T-cell (primary cell): Measurements from ENCODE around the gene EML6. TPM values are rescaled to one million over a fixed set of nuclear protein-coding genes. Genes with fewer than 3 reads are reported as not detected.

ENCODE experiments used
- ATAC-seq, 4 experiments: fragments of 200-7000 bp in 3 of 4; fragments of 150-1000 bp in 1 of 4; cut with Tn5 transposase; replicated peaks in 1 of 4; 1 replicate in 3 of 4; 2 replicates in 1 of 4; pipeline ENCODE4 v1.10.0; 2021; ENCODE audit warnings: moderate library complexity in 3 of 4, mild to moderate bottlenecking in 2 of 4, moderate number of reproducible peaks in 1 of 4
- CTCF ChIA-PET, 2 donors: fragments of 300-600 bp; sonication (Branson Sonifier 250); formaldehyde crosslinking; loops; one replicate each; lab custom pipeline; 2022; ENCODE audit warnings: antibody characterized with exemption in 2 of 2; lab: Charles Lee
- POLR2A ChIA-PET, 2 donors: fragments of 300-600 bp; sonication (Branson Sonifier 250); formaldehyde crosslinking; loops; one replicate each; lab custom pipeline; 2022; ENCODE audit warnings: antibody characterized with exemption in 2 of 2; lab: Charles Lee
- DNase-seq, 35 experiments: peaks; one replicate each; pipeline versions ENCODE4 v3.0.0 to v3.0.0-alpha.2; 2013 to 2023
- H3K27ac ChIP-seq: one replicate; pipeline ENCODE4 v1.5.1; 2013; ENCODE audit warnings: low read length
- H3K27me3 ChIP-seq, 2 experiments: replicated peaks in 1 of 2; 1 replicate in 1 of 2; 2 replicates in 1 of 2; pipeline versions ENCODE4 v1.6.1 to v1.7.0; 2013; ENCODE audit warnings: low read length in 1 of 2, mixed read lengths in 1 of 2; ENCODE audit not compliant: control insufficient read depth in 2 of 2, insufficient read depth in 2 of 2; ENCODE audit errors: extremely low read depth in 1 of 2
- H3K36me3 ChIP-seq, 2 donors: 1 replicate in 1 of 2; 2 replicates in 1 of 2; pipeline versions ENCODE4 v1.6.1 to v1.7.0; 2013; ENCODE audit warnings: low read length in 1 of 2; ENCODE audit not compliant: control insufficient read depth in 2 of 2, insufficient read depth in 1 of 2; ENCODE audit errors: extremely low read depth in 1 of 2
- H3K4me1 ChIP-seq, 2 experiments: 1 replicate in 1 of 2; 2 replicates in 1 of 2; pipeline versions ENCODE4 v1.6.1 to v1.7.0; 2013; ENCODE audit warnings: low read length in 2 of 2, mixed read lengths in 1 of 2; ENCODE audit not compliant: insufficient read depth in 2 of 2, control insufficient read depth in 1 of 2; ENCODE audit errors: extremely low read depth in 1 of 2
- H3K4me3 ChIP-seq, 2 donors: 1 replicate in 1 of 2; 2 replicates in 1 of 2; pipeline versions ENCODE4 v1.5.1 to v1.7.0; 2013; ENCODE audit warnings: mild to moderate bottlenecking in 2 of 2, low read length in 1 of 2, moderate library complexity in 1 of 2; ENCODE audit not compliant: control insufficient read depth in 1 of 2; ENCODE audit errors: extremely low read depth in 1 of 2
- H3K9me3 ChIP-seq: 2 replicates; pipeline ENCODE4 v1.7.0; 2013
- H3K27ac Mint-ChIP-seq, 2 donors: one replicate each; pipeline ENCODE4 v1.8.0; 2020 to 2021; ENCODE audit warnings: mild to moderate bottlenecking in 2 of 2, mixed read lengths in 2 of 2
- H3K27me3 Mint-ChIP-seq, 2 donors: one replicate each; pipeline ENCODE4 v1.8.0; 2021 to 2022; ENCODE audit warnings: mixed read lengths in 2 of 2
- H3K36me3 Mint-ChIP-seq: one replicate; pipeline ENCODE4 v1.8.0; 2021; ENCODE audit warnings: mixed read lengths
- H3K4me1 Mint-ChIP-seq, 3 donors: one replicate each; pipeline ENCODE4 v1.8.0; 2020 to 2022; ENCODE audit warnings: mixed read lengths in 3 of 3, mild to moderate bottlenecking in 1 of 3
- H3K4me3 Mint-ChIP-seq, 3 donors: one replicate each; pipeline ENCODE4 v1.8.0; 2020 to 2022; ENCODE audit warnings: mild to moderate bottlenecking in 3 of 3, mixed read lengths in 3 of 3, moderate library complexity in 3 of 3
- H3K9me3 Mint-ChIP-seq, 3 donors: one replicate each; pipeline ENCODE4 v1.8.0; 2020 to 2022; ENCODE audit warnings: mixed read lengths in 3 of 3
- WGBS: methylation state at CpG from one replicate; pipeline ENCODE4 v1.1.5; 2013; ENCODE audit warnings: missing lambda C conversion rate; ENCODE audit not compliant: insufficient coverage; 5-methylcytosine and 5-hydroxymethylcytosine counted together
- total RNA-seq, 35 experiments: library from RNA in 6 of 35; stranded (reverse) in 6 of 35; fragments of 120-200 nt in 1 of 35; gene quantifications; one replicate each; pipeline versions ENCODE4 v1.2.1 to v1.2.4 and lab custom pipeline; 2013 to 2026

EML6 gene
- total RNA-seq, 5 donors from 2014 or later (not counting 1 experiment from before 2014, with no cell fraction given): 1.3 to 2.6 (median 1.8) TPM

DNA sequence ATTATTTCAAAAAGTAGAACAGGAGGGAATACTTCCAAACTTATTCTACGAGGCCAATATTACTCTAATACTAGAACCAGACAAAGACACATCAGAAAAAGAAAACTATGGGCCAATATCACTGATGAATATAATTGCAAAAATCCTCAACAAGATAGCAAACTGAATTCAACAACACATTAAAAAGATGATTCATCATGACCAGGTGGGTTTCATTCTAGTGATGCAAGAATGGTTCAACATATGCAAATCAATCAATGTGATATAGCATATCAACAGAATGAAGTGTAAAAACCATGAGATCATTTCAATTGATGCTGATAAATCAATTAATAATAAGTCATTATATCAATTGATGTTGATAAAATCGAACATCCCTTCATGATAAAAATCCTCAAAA lies 22.4 kb upstream of the EML6 start:
- Mint-ChIP-seq H3K36me3 (no peaks in the 10 kb centered on the region), H3K9me3 (no peaks in the 10 kb centered on the region), H3K4me3 (no peak overlapping the region), H3K27me3 (no peaks in the 10 kb centered on the region), H3K4me1 (no peaks in the 10 kb centered on the region), H3K27ac (no peak overlapping the region)
- Histone ChIP-seq H3K4me1 (no peaks in the 10 kb centered on the region), H3K27me3 (peaks cover 0 to 3% of the 10 kb centered on the region in 2 experiments), H3K9me3 (no peaks in the 10 kb centered on the region), H3K27ac (no peak overlapping the region), H3K4me3 (no peak overlapping the region), H3K36me3 (no peaks in the 10 kb centered on the region)
- CTCF ChIA-PET: no interaction called here
- WGBS: 100% methylated on average over 1 of the region's 2 CpGs
- POLR2A ChIA-PET: no interaction called here
- ATAC-seq (no peak), DNase-seq (no peak)

DNA sequence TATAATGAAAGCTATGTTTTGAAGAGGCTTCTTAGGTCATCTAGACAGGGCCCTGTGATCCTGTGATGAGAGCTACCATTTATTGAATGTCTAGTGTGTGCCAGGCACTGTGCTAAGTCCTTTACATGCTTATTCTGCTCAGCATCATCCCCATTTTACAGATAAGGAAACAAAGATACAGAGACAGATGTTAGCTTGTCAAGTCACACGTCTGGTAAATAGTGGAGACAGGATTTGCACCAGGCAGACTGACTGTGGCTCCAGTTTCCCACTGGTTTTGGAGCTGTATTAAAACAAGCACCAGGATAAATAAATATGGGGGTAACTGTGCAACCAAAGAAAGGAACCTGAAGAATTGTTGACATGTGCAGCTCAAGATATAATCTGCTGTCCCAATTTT lies 19.2 kb upstream of the EML6 start:
- H3K27ac ChIP-seq: no peak overlapping the region
- no peaks in the 10 kb centered on the region for H3K9me3 Mint-ChIP-seq
- peaks cover 0 to 10% of the 10 kb centered on the region in 2 experiments for H3K4me1 ChIP-seq
- peaks cover 0 to 10% of the 10 kb centered on the region in 2 experiments for H3K27me3 ChIP-seq
- H3K4me1 Mint-ChIP-seq: peaks cover 0 to 5% (median under 1%) of the 10 kb centered on the region in 3 donors
- ChIA-PET CTCF (interaction anchor here (0.5 to 5.0 kb wide), 39 partner anchors 10 to 955 kb away, joined by 3 to 83 read pairs (median 4); partner anchors contain the start of genes ACYP2 (in 1 of the 2) and EML6 (in 1 of the 2)), POLR2A (interaction anchor here (0.5 to 0.6 kb wide), 3 partner anchors 182 to 934 kb away, joined by 3 read pairs; no protein-coding TSS in a partner anchor)
- no CpG with 5 or more reads among the region's 1 CpG for WGBS
- H3K27ac Mint-ChIP-seq: no peak overlapping the region
- H3K4me3 Mint-ChIP-seq: no peak overlapping the region
- ATAC-seq: no peak
- H3K4me3 ChIP-seq: no peak overlapping the region
- DNase-seq: no peak
- H3K27me3 Mint-ChIP-seq: peaks cover 10 to 11% of the 10 kb centered on the region in 2 donors
- H3K36me3 ChIP-seq: no peaks in the 10 kb centered on the region
- no peaks in the 10 kb centered on the region for H3K9me3 ChIP-seq
- no peaks in the 10 kb centered on the region for H3K36me3 Mint-ChIP-seq

DNA sequence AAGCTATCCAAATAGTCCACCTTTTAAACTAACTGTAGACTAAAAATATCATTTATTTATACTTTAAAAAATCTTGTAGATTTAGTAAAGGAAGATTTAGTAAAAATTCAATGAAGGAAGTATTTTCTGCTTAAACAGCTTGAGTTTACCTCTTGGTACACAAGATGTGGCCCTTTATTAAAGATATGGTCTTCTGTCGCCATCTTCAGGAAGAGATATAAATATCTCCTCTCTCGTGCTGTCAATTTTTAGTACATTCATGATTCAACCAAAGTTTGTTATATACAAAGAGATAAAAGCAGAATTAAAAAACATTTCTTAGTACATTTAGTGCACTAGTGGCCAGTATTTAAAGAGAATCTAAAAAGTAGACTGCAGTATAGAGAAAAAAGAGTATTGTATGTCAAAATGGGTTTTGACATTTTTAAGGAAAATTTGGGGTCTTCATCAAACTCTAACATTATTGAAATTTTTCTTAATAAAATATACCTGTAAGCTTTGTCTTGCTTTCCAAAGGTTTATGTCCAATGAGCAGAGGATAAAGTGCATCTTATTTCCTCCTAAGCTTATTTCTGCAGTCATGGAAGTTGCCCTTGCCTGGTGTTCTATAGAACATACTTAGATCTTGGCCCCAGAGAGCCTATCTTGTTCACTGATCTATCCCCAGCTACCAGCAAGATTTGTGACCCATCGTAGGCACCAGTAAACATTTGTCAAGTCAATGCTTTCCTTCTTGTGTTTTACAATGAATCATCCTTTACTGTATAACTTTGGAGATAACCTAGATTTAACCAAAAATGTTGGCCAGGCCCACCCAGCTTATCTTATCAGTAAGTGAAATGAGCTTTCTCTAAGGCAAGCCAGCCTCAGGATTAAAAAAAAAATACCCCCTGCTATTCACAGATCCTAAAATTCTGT lies 18.5 kb upstream of the EML6 start:
- peak in 1 of 35 experiments; percentile 77 for DNase-seq

DNA sequence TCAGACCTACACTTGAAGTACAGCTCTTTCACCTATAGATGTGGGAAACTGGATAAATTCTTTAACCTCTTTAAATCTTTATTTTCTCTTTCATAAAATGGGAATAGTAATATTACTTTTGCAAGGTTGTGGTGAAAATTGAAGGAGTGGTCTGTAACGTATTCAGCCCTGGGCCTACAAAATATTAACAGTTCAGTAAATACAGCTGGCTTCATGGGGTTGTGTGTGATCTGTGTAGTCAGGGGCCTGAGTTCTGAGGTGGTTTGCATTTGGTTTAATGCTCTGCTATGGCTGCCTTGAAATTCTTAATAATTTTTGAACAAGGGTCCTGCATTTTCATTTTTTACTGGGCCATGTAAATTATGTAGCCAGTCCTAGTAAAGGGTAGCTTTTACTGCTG lies 16.8 kb upstream of the EML6 start:
- H3K27me3 Mint-ChIP-seq: peaks cover 20% of the 10 kb centered on the region in 2 donors

More for the DNA sequence above, 18.5 kb upstream of the EML6 start:
- Histone ChIP-seq H3K27me3 (peaks cover 0 to 17% of the 10 kb centered on the region in 2 experiments), H3K4me1 (peaks cover 0 to 15% of the 10 kb centered on the region in 2 experiments), H3K4me3 (no peak overlapping the region), H3K36me3 (no peaks in the 10 kb centered on the region), H3K27ac (no peak overlapping the region), H3K9me3 (no peaks in the 10 kb centered on the region)
- H3K36me3 Mint-ChIP-seq: no peaks in the 10 kb centered on the region
- peaks cover 0 to 8% (median 2%) of the 10 kb centered on the region in 3 donors for H3K4me1 Mint-ChIP-seq
- peaks cover 13 to 15% of the 10 kb centered on the region in 2 donors for H3K27me3 Mint-ChIP-seq
- H3K9me3 Mint-ChIP-seq: no peaks in the 10 kb centered on the region
- peak; percentile 35 to 61 (median 59) for ATAC-seq
- CTCF ChIA-PET: interaction anchor here (0.5 to 5.0 kb wide), 49 partner anchors 9 to 1279 kb away, joined by 3 to 83 read pairs (median 4); partner anchors contain the start of genes ACYP2 (in 1 of the 2) and EML6 (in 1 of the 2)
- POLR2A ChIA-PET: interaction anchor here (0.5 to 0.8 kb wide), 5 partner anchors 181 to 934 kb away, joined by 3 to 8 read pairs (median 3); no protein-coding TSS in a partner anchor
- H3K4me3 Mint-ChIP-seq: no peak overlapping the region
- no CpG with 5 or more reads among the region's 3 CpGs for WGBS
- no peak overlapping the region for H3K27ac Mint-ChIP-seq

DNA sequence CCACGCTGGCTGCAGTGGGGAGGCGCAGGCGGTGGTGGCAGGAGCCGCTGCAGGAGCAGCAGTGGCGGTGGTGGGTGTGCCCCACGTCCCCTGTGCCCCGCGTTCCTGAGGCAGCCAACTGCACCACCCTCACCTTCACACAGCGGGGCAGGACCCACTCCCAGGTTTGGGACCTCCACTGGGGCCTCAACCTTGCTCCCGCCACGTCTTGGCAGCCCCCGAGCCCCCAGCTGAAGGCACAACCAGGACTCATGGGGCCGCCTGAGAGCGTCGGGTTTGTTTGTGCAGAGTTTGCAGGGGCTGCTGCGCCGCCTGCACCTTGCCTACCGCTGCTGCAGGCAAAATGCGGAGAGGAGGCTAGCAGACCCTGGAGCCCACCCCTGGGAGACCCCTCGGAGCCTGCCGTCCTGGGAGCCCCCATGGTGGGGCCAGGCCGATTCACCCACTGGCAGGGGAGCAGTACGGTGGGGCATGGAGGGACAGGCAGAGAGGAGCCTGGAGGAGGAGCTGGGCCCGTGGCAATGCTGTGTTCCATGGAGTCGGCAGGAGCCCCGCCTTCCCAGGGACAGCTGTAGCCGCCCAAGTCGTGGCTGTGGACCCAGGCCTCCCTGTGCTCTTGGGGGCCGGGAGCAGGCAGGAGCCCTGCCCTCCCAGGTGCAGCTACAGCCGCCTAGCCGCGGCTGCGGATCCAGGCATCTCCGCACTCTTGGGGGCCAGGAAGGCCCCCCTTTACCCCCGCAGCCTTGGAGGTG lies 14.7 kb upstream of the EML6 start:
- no peaks in the 10 kb centered on the region for H3K36me3 ChIP-seq
- H3K9me3 Mint-ChIP-seq: no peaks in the 10 kb centered on the region
- no peaks in the 10 kb centered on the region for H3K9me3 ChIP-seq
- peak; percentile 51 to 73 (median 62) for ATAC-seq
- H3K4me1 ChIP-seq: peaks cover 0 to 15% of the 10 kb centered on the region in 2 experiments
- H3K27ac Mint-ChIP-seq: no peak overlapping the region
- CTCF ChIA-PET: interaction anchor here in 1 of 2 donors (0.6 to 5.0 kb wide), 3 partner anchors 14 to 185 kb away, joined by 3 to 83 read pairs (median 3); partner anchors contain the start of gene EML6
- WGBS: 26% methylated on average over 32 of the region's 35 CpGs
- H3K4me3 Mint-ChIP-seq: peak overlapping the region; percentile 44 to 65 (median 49)
- H3K4me1 Mint-ChIP-seq: peaks cover 0 to 8% (median 2%) of the 10 kb centered on the region in 3 donors
- peaks cover 26% of the 10 kb centered on the region in 2 donors for H3K27me3 Mint-ChIP-seq
- H3K36me3 Mint-ChIP-seq: no peaks in the 10 kb centered on the region
- DNase-seq: peak in 5 of 35 experiments; percentile 4 to 20 (median 17)
- peaks cover 0 to 27% of the 10 kb centered on the region in 2 experiments for H3K27me3 ChIP-seq
- H3K4me3 ChIP-seq: peak overlapping the region; percentile 18 to 58
- H3K27ac ChIP-seq: no peak overlapping the region
- POLR2A ChIA-PET: no interaction called here

More for the DNA sequence above, 16.8 kb upstream of the EML6 start:
- no peak for ATAC-seq
- H3K36me3 ChIP-seq: no peaks in the 10 kb centered on the region
- Mint-ChIP-seq H3K36me3 (no peaks in the 10 kb centered on the region), H3K4me1 (peaks cover 0 to 8% (median 2%) of the 10 kb centered on the region in 3 donors), H3K9me3 (no peaks in the 10 kb centered on the region), H3K27ac (no peak overlapping the region), H3K4me3 (no peak overlapping the region)
- ChIA-PET POLR2A (no interaction called here), CTCF (interaction anchor here (0.5 to 5.0 kb wide), 6 partner anchors 9 to 600 kb away, joined by 3 to 83 read pairs (median 7); no protein-coding TSS in a partner anchor)
- no CpG with 5 or more reads among the region's 1 CpG for WGBS
- H3K27me3 ChIP-seq: peaks cover 0 to 22% of the 10 kb centered on the region in 2 experiments
- no peaks in the 10 kb centered on the region for H3K9me3 ChIP-seq
- DNase-seq: no peak
- H3K27ac ChIP-seq: no peak overlapping the region
- H3K4me3 ChIP-seq: no peak overlapping the region
- peaks cover 0 to 15% of the 10 kb centered on the region in 2 experiments for H3K4me1 ChIP-seq
